ENCODE results near the gene BCL2L15. TPM values are rescaled to one million over a fixed set of nuclear protein-coding genes. Genes with fewer than 3 reads are reported as not detected.
"Not testable (repeated sequence)": the region's sequence is repeated elsewhere in the genome, so short reads cannot be mapped to it uniquely, and the experiment has no call there.

Gene BCL2L15
- total RNA-seq, 1 donor from 2014 or later, result 0.81 TPM

- no peak for DNase-seq (ENCODE audit: extremely low spot score, unreplicated experiment)
- TF ChIP-seq, protein P1, sequence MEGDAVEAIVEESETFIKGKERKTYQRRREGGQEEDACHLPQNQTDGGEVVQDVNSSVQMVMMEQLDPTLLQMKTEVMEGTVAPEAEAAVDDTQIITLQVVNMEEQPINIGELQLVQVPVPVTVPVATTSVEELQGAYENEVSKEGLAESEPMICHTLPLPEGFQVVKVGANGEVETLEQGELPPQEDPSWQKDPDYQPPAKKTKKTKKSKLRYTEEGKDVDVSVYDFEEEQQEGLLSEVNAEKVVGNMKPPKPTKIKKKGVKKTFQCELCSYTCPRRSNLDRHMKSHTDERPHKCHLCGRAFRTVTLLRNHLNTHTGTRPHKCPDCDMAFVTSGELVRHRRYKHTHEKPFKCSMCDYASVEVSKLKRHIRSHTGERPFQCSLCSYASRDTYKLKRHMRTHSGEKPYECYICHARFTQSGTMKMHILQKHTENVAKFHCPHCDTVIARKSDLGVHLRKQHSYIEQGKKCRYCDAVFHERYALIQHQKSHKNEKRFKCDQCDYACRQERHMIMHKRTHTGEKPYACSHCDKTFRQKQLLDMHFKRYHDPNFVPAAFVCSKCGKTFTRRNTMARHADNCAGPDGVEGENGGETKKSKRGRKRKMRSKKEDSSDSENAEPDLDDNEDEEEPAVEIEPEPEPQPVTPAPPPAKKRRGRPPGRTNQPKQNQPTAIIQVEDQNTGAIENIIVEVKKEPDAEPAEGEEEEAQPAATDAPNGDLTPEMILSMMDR (IDR thresholded peaks at IDR 0.05), result no peak
- H3K4me1 Mint-ChIP-seq (ENCODE audit: unreplicated experiment), result peaks cover 16% of the 10 kb centered on the region
- H3K27ac Mint-ChIP-seq (ENCODE audit: unreplicated experiment), result no peak overlapping the region
- H3K36me3 Mint-ChIP-seq (ENCODE audit: unreplicated experiment), result no peaks in the 10 kb centered on the region
- no peak overlapping the region for H3K4me3 Mint-ChIP-seq (ENCODE audit: unreplicated experiment)
- no peaks in the 10 kb centered on the region for H3K9me3 Mint-ChIP-seq (ENCODE audit: unreplicated experiment)
- no peaks in the 10 kb centered on the region for H3K27me3 Mint-ChIP-seq (ENCODE audit: unreplicated experiment)
Measured at GRCh38 chr1:113854234-113854633, 33.1 kb downstream of the BCL2L15 start.

GRCh38 chr1:113852694-113853093 lies 34.7 kb downstream of the BCL2L15 start:
- not testable (repeated sequence) for H3K36me3 Mint-ChIP-seq (ENCODE audit: unreplicated experiment); H3K4me3 Mint-ChIP-seq (ENCODE audit: unreplicated experiment); H3K27me3 Mint-ChIP-seq (ENCODE audit: unreplicated experiment); H3K9me3 Mint-ChIP-seq (ENCODE audit: unreplicated experiment); DNase-seq (ENCODE audit: extremely low spot score, unreplicated experiment)
- H3K4me1 Mint-ChIP-seq (ENCODE audit: unreplicated experiment), result peaks cover 14% of the 10 kb centered on the region
- H3K27ac Mint-ChIP-seq (ENCODE audit: unreplicated experiment), result peak overlapping the region; percentile 47

DNA sequence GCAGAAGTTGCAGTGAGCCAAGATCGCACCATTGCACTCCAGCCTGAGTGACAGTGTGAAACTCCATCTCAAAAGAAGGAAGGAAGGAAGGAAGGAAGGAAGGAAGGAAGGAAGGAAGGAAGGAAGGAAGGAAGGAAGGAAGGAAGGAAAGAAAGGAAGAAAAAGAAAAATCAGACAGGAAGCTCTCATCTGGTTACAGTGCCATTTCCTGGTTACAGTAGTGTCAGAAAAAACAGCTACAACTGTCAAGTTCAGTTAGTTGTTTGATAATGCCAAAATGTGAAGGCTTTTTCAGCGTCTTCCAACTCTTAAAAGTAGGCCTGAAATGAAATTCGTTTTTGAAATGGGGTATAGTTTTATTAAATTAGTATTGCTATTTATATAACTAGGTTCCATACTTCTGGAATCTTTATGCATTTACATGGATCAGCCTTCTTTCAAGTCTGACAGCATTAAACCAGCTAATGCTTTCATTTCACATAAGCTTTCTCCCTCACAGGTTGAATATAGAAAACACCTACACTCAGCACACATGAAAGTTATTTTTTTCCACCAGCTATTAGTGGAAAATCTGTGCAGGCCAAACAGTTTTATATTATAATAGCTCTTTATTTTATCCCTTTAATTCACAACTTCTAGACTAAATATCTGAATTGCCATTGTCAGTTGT lies 37.1 kb downstream of the BCL2L15 start:
- no peak overlapping the region for H3K4me3 Mint-ChIP-seq (ENCODE audit: unreplicated experiment)
- no peak overlapping the region for H3K27ac Mint-ChIP-seq (ENCODE audit: unreplicated experiment)
- TF ChIP-seq, protein P1 (IDR thresholded peaks at IDR 0.05), result no peak
- peaks cover 3% of the 10 kb centered on the region for H3K4me1 Mint-ChIP-seq (ENCODE audit: unreplicated experiment)
- no peaks in the 10 kb centered on the region for H3K27me3 Mint-ChIP-seq (ENCODE audit: unreplicated experiment)
- peaks cover 14% of the 10 kb centered on the region for H3K9me3 Mint-ChIP-seq (ENCODE audit: unreplicated experiment)
- DNase-seq (ENCODE audit: extremely low spot score, unreplicated experiment), result no peak
- peaks cover 7% of the 10 kb centered on the region for H3K36me3 Mint-ChIP-seq (ENCODE audit: unreplicated experiment)

- Mint-ChIP-seq H3K27me3 (ENCODE audit: unreplicated experiment) (no peaks in the 10 kb centered on the region), H3K4me3 (ENCODE audit: unreplicated experiment) (no peak overlapping the region), H3K4me1 (ENCODE audit: unreplicated experiment) (peaks cover 3% of the 10 kb centered on the region), H3K36me3 (ENCODE audit: unreplicated experiment) (peaks cover 7% of the 10 kb centered on the region), H3K9me3 (ENCODE audit: unreplicated experiment) (peaks cover 14% of the 10 kb centered on the region), H3K27ac (ENCODE audit: unreplicated experiment) (no peak overlapping the region)
- no peak for DNase-seq (ENCODE audit: extremely low spot score, unreplicated experiment)
- TF ChIP-seq, protein P1 (IDR thresholded peaks at IDR 0.05), result no peak
Measured at GRCh38 chr1:113849072-113849471, 38.3 kb downstream of the BCL2L15 start.

DNA sequence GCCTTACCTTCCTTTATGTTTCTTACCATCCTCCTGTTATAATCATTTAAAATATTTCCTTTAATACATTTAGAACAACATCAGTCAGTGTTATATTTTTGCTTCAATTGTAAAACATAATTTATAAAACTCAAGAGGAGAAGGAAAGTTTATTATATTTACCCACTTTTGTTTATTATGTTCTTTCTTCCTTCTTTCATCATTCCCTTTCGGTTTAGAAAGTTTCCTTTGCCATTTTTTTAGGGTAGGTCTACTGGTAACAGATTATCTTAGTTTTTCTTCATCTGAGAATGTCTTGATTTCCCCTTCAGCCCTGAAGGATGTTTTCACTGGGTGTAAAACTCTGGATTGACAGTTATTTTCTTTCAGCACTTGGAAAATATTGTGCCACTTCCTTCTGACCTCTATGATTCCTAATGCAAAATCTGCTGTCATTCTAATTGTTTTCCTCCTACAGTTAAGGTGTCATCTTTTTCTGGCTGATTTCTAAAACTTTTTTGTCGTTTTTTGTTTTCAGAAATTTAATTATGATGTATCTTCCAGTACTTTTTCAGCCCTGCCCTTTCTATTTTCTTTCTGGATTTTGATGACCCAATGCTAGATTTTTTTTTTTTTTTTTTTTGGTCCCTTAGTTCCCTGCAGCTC lies 40.9 kb downstream of the BCL2L15 start:
- peaks cover 7% of the 10 kb centered on the region for H3K36me3 Mint-ChIP-seq (ENCODE audit: unreplicated experiment)
- H3K9me3 Mint-ChIP-seq (ENCODE audit: unreplicated experiment), result peaks cover 14% of the 10 kb centered on the region
- no peaks in the 10 kb centered on the region for H3K27me3 Mint-ChIP-seq (ENCODE audit: unreplicated experiment)
- no peak overlapping the region for H3K4me3 Mint-ChIP-seq (ENCODE audit: unreplicated experiment)
- TF ChIP-seq, protein P1 (IDR thresholded peaks at IDR 0.05), result no peak
- no peaks in the 10 kb centered on the region for H3K4me1 Mint-ChIP-seq (ENCODE audit: unreplicated experiment)
- DNase-seq (ENCODE audit: extremely low spot score, unreplicated experiment), result no peak
- H3K27ac Mint-ChIP-seq (ENCODE audit: unreplicated experiment), result no peak overlapping the region
